CMK (cell line): ENCODE data around the gene NFASC.
A peak's percentile ranks its signal among the peaks of the same experiment; 100 is the strongest.

Experiments
- DNase-seq: peaks from one replicate; pipeline ENCODE4 v3.0.0-alpha.2; 2010; ENCODE audit warnings: low read depth

The NFASC gene

DNA sequence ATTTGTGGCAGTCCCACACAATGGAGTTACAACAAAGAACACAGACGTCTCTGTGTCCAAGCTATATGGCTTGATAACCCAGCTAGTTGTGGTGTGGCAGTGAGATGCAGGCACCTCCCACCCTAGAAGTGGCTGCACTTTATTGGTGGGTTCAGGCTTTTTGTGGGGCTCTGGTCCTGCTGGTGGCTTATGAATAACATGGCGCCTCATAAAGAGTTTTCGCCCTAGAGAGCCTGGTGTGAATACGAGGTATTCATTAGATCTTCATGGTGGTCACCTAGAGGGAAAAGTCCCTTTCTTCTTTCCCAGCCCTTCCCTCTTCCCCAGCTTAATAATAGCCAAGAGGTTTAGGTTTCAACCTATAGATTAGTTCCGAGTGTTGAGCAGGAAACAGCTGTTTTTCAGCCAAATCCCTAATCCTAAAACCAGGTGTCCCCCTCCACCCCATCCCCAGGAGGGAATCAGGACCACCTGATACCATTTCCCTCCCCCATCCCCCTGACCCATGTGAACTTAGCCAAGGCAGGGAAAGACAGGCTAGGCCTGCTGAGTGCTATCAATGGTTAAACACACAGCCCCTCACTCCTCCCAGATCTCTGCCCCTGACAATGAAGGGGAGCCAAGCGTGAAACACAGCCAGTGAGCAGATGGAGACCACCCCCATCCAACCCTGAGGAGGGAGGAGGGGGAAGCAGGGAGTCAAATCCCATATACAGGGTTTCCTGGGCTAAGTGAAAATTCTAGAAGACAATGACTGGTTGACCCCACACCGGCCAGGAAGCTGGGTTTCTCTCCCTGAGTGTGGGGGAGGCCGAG, 58.2 kb downstream of the NFASC start:
- no peak for DNase-seq

DNA sequence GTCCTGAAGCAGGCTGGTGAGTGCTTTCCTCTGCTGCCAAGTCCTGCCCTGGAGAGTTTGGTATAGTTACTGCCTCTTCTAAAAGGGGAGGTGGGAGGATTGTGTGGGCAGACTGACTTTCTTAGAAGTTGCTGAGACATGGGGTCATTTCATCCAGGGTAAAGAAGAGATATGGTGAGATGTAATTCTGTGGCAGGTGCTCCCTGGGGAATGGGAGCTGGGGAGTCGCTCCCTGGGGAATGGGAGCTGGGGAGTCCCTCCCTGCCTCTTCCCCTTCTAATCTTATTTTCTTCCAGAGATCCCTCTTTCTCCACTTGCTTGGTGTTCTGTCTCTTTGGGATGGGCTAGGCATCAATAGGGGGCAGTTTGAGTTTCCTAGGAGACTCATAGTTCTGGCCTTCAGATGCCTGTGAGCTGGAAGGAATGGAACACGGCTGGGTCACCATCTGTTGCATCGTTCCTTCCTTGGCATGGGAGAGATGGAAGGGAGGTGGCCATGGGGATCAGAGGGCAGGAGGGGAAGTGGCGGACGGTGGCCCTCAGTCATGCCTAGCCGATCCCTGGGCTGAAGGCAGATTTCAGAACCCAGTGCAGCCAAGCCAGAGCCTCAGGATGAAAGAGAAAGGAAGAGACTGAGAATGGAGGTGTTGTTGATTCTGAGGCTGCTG, 59.0 kb downstream of the NFASC start:
- DNase-seq, result no peak

DNA sequence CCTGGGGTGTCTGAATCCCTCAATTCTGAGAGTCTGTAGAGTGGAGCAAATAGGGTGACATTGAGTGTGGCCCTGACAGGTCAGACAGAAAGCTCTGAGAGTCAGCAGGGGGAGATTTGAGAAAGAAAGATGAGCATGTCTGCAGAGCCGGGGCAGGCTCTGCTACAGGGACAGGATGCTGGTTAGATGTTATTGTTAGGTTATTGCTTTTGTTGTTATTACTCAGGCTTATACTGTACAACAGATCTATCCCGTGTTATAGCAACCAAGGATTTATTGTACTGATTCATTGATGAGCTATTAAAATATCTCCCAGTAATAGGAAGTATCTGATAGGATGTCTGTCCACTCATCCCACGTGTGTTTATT, 59.5 kb downstream of the NFASC start:
- no peak for DNase-seq

DNA sequence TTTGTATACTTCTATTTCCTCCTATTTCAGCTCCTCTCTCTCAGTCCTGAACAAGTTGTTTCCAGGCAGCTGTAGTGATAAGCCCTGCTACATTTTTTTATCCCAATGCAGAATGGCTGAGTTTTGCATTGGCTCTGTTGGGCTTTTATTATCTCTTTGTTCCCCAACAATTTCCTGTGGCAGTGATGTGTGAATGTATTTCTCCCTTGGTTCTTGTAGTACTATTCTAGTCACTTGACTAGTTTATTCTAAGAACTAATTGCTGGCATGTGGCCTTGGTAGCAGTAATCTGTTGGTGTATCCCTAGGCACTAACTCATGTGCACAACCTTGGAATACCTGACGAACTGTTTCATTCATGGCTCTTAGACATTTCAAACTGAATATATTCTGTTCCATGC, 60.7 kb downstream of the NFASC start:
- DNase-seq, result no peak

DNA sequence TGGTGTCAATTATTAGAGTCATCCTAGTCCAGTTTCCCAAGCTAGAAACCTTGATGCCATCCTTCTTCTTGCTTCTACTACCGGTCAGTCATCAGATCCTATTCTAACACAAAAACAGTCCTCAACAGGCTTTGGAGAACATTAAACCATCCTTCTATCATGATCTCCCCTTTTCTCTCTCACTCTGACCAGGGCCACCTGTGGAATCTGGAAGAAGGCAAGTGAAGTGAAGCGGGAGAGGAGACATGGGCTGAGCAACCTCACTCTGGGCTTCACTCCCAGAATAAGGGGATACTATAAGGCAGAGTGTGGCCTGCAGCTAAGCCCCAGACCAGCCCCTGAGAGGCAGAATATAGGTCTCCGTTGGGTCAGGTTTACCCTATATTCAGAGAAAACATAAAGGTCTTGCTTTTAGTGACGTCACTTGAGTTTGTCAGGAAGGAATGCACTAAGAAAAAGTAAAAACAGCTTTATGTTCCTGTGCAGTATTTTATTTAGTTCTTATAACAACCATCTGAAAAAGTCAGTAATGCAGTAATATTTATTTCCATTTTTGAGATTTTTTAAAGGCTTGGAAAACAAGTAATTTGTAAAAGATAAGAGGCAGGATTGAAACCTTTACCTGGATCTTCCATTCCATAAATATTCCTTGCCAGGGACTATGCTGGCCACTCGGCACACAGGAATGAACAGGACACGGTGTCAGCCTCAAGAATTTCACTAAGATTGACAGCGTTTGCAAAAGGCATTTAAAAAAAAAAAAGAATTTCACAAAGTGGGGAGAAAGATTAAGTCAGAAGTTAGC, 61.3 kb downstream of the NFASC start:
- DNase-seq, result no peak

DNA sequence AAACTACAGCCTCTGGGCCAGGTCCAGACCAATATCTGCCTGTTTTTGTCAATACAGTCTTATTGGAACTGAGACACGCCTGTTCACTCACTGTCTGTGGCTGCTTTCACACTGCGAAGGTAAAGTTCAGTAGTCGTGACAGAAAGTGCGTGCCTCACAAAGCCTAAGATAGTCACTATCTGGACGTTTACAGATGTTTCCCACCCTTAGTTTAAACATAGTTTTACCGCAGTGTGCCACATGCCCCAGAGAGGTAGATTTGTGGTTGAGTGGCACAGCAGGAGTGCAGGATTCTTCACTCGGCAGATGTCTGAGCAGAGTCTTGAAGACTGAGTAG, 61.9 kb downstream of the NFASC start:
- DNase-seq, result no peak

DNA sequence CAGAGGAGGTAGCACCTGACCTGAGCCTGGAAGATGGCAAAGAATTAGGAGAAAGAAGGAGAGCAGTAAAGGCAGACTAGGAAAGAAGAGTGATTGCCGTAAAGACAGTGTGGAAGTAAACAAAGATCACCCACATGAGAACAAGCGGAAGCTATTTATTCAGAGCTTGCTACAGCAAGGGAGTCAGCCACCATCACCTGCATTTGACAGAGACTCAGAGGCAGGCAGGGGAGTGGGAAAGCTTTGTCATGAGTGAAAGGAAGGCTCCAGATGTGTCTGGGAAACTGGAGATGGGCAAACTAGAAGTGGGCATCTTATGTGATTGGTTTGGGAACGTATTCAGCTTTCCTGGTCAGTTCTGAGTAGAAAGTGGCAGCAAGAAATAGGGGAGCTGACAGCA, 64.5 kb downstream of the NFASC start:
- DNase-seq, result no peak

DNA sequence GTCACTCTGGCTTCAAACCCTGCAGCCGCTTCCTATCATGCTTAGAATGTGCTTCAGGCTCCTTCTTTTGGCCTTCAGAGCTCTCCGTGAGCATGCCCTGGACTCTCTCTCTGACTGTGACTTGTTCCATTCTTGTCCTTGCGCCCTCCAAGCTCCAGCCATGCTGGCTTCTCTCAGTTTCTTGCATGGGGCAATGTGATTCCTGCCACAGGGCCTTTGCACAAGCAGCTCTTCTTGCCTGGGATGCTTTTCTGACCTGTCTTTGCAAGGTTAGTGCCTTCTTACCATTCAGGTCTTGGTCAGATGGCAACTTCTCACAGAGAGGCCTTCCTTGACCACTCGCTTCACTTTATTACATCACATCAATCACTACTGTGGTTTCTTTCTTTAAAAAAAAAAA, 66.1 kb downstream of the NFASC start:
- no peak for DNase-seq

DNA sequence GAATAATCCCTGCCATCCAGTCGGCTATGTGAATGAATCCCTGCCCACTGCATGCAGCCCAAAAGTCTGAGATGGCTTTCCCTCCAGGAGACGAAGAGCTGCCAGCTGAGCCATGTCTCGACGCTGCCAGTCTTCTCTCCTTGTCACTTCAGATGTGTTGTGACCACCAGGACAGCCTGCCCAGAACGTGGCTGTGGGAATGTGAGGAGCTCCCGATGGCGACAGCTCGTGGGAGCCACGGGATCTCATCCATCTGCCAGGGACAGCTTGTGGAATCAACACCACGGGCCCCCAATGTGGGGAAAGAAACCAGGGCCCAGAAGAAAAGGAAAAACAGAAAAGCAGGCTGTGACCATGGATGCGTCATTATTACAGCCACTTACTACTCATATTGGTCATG, 67.2 kb downstream of the NFASC start:
- DNase-seq, result no peak

DNA sequence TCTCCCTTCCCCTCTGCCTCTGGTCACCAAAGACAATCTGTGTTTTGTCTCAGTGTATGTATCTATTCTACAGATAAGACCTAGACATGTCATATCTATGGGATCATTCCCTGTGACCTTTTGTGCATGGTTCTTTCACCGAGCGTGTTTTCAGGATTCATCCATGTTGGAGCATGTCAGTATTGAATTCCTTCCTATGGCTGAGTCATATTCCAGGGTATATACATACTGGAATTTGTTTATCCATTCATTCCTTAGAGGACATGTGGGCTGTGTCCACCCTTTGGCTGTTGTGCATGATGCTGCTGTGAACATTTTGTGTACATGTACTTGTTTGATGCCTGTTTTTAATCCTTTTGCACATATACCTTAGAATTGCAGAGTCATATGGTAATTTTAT, 69.9 kb downstream of the NFASC start:
- no peak for DNase-seq

DNA sequence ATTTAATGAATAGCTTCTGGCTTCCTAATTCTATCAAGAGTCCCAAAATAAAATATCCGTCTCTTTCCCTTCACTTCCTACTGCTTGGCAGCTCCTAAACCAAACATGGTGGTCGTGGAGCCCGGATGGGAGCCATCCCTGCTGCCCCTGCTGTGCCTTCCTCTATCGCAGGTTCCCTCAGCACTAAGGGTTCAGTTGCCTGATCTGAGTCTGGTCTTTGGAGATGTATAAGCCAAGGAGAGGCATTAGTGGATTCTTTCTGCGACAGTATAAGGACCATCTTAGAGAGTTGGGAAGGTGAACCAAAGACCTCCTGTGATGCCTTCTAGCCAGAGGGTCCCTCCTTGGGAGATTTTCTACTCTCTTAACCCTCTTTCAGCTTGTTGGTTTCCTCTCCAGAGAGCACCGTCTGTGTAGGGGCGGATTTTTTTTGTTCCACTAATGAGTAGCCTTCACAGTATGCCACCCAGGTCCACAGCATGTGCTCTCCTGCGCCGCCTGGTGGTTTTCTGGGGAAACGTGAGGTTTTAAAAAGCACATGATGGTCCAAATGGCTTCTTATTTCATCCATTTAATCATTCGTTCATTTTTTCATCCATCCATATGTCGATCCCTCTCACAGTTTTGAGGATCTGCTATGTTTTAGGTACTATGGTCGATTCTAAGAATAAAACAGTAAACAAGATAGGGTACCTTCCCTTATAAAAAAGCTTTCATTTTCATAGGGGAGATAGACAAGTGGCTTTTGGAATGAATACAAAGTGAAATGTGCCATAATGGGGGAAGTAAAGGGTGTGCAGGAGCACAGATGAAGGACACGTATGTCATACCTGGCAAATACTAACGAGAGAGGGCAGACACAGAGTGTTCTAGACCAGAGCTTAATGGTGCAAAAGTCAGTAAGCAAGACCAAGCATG, 71.0 kb downstream of the NFASC start:
- peak; percentile 30 for DNase-seq

DNA sequence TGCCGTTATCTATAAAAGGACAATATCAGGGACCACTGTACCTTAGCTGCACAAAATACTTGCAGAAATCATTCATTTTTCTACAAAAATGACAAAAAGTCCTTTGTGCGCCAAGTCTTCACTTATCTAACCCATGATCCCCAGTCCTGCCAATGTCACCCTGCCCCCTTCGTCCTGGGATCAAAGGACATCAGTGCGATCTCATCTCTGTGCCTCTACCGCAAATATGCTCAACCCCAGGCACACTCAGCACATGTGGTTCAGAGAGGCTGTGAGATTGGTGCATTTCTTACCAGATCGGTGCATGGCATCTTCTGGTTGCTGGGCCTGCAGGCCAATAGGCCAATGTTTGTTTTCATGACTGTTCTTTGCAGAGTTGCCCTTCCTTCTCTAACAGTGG, 72.8 kb downstream of the NFASC start:
- DNase-seq, result no peak

DNA sequence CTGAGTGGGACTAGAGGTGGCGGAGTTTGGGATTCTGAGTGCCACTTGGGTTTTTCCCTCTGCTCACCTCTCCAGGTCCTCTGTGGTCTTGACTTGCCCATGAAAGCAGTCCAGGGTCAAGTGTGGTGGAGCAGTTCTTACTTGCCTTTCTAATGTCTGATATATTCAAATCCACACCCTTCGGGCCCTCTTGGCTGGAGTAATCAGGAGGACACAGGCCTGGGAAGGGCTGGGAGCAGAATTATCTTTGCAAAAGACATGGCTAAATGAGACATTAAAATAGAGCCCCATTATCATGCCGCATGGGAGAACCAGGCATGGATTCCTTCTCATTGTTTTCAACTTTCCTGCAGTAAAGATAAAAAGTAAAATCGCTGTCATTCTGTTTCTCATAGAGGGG, 74.0 kb downstream of the NFASC start:
- no peak for DNase-seq

DNA sequence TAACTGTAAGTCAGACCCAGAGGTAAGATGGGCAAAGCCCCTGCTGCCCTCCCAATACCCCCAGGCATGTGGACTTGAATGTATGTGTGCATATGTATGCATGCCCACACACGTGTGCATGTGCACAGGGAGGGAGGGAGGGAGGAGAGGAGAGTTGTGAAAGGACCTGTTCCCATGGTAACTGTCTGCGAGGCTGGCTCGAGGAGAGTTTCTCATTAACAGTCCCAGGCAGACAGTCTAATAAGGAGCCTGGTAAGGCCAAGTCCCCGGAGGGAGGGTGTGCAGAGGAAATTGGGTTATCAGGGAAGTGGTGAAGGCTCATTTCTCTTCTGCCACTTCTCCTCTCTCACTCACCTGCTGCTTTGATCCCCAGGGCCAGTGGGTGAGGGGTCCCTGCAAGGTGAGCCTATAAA, 74.9 kb downstream of the NFASC start:
- no peak for DNase-seq

DNA sequence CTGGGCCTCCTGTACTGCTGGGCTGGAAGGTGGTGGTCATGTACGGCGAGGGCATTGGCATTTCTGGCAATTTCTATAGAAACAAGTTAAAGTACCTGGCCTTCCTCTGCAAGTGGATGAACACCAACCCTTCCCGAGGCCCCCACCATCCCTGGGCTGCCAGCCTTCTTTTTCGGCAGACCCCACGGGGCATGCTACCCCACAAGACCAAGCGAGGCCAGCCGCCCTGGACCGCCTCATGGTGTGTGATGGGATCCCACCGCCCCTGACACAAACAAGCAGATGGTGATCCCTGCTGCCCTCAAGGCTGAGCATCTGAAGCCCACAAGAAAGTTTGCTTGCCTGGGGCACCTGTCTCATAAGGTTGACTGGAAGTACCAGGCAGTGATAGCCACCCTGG, 76.0 kb downstream of the NFASC start:
- DNase-seq, result no peak

DNA sequence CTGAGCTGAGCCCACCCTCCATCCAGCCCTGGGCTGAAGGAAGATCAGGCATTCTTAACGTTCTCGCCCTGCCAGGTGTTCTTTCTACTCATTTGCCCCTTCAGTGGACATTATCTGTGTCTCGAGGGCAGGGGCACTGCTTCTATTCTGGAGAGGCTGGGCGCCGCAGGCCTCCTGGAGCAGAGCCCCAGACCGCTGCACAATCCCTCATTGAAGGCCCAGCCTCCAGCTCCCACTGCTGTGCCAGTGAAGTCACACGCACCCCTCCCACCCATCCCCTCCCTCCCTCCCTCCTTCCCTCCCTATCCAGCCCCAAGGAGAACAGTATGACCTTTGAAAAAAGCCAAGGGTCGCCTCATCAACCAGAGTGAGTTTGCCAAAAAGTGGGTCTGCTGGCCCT, 76.7 kb downstream of the NFASC start:
- no peak for DNase-seq

DNA sequence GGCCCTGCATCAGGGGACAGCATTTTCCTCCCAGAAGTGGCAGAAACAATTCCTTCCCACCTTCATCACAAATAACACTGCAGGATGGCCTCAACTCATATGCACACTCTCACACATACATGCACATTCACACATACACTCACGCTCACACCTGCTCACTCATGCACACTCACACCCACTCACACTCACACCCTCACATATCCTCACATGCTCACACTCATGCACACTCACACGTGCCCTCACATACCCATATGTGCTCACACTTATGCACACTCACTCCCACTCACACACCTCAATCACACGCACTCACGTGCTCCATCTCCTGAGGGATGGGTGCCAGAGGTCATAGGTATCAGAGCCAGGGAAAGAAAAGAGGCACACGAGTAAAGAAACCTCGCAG, 77.1 kb downstream of the NFASC start:
- no peak for DNase-seq

DNA sequence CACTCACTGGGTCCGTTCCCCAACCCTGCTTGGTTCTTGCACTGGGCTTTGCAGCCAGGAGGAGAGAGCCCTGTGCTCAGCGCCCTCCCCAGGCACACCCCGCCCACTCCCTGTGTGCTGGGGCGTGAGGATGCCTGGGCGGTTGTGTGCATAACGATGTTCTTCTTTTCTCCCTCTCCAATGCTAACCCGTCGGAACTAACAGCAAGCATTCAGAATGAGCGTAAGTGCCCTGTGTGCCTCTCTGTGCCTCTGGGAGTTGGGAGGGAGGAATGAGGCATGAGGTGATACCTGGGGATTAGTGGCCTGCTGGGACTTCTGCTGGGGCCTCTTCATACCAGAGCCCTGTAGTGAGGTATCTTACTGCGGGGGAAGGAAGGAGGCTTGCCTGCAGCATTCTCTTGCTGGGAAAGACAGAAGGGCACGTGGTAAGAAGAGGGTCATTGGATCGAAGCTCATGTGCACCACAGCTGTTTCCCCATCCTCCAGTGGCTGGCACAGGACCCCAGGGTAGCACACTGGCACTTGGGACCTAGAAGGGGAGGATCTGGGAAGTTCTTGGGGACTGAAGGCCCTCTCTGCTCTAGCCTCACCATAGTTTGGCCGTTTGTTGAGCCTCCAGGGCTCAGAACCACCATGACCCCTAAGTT, 79.8 kb downstream of the NFASC start:
- DNase-seq, result no peak

DNA sequence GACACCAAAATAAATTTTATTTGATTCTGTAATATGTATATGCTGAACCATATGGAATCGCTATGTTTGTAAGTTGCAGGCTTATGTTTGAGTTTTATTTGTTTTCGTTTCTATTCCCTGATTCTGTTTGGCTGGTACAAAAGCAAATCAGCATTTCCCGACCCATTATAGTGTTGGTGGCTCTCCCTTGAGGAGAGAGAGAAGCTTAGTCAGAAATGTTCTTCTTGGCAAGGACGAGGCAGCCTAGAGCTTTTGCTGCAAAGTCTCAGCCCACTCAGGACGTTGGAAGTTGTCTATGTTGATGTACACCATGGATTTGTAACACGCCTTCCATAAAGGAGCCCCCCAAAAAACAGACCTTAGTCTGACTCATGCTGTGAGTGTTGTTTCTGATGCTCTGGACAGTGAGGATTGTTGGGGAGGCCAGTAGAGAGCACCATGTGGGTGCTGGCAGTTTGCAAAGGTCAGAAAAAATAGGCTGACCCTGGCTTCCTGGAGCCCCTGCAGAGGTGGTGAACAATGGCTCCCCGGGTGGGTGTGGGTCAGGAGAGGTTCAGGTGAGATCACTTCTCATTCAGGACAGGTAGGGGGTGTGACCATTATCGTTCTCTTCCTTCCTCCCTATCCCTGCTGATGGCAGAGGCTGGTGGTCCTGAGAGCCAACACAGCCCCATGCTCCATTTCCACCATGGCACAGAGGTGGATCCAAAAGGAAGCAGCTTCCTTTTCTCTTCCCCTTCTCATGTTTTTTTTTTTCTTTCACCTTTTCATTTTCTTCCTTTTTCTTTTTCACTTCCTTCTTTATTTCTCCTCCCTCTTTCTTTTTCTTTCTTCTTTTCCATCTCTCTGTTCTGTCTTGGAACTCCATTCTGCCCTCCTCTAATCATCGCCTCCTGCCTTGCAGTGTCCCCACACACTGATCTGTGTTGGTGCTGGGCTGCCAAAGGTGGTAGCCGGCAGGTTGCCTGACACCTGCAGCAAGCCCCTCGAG, 88.0 kb downstream of the NFASC start:
- DNase-seq, result no peak

DNA sequence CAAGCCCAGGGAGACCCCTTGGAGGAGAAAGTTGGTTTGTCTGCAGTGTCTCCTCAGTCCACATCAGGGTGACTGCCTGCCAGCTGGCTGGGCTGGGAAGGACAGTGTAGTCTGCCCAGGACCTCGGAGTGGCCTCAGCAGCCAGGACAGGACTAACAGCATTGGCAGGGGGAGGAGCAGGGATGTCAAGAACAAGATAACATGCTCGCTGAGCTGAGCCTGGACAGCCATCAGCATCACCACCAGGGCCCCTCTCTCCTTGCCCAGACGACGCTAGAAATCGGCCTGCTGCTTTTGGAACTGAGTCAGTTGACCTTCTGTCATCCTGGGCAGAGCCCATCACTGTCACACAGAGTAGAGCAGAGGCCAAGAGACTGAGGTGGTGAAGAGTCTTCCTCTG, 88.7 kb downstream of the NFASC start:
- no peak for DNase-seq
